Hepatocyte (in vitro differentiated cells): ENCODE data around the gene OSBPL3. TPM values are rescaled to one million over a fixed set of nuclear protein-coding genes. Genes with fewer than 3 reads are reported as not detected.

Experiments used
- DNase-seq: peaks from one replicate; pipeline ENCODE4 v3.0.0-alpha.2; 2016; ENCODE audit warnings: low spot score
- H2AFZ ChIP-seq: fragments of 200-600 bp; sonication (generic); 2 replicates; pipeline ENCODE4 v1.6.0; 2016; ENCODE audit warnings: antibody characterized with exemption, mild to moderate bottlenecking
- H3K27ac ChIP-seq: fragments of 200-600 bp; sonication (generic); 2 replicates; pipeline ENCODE4 v1.5.1; 2016; ENCODE audit warnings: mild to moderate bottlenecking
- H3K27me3 ChIP-seq: fragments of 200-600 bp; sonication (generic); 2 replicates; pipeline ENCODE4 v1.6.1; 2016
- H3K36me3 ChIP-seq: fragments of 200-600 bp; sonication (generic); replicated peaks from 2 replicates; pipeline ENCODE4 v1.5.1; 2016; ENCODE audit warnings: low read depth; ENCODE audit not compliant: insufficient read depth
- H3K4me1 ChIP-seq: fragments of 200-600 bp; sonication (generic); 2 replicates; pipeline ENCODE4 v1.5.1; 2016; ENCODE audit warnings: mild to moderate bottlenecking, moderate library complexity; ENCODE audit not compliant: insufficient read depth
- H3K4me2 ChIP-seq: fragments of 200-600 bp; sonication (generic); 2 replicates; pipeline ENCODE4 v1.6.0; 2016
- H3K4me3 ChIP-seq: fragments of 200-600 bp; sonication (generic); 2 replicates; pipeline ENCODE4 v1.5.1; 2016; ENCODE audit warnings: mild to moderate bottlenecking
- H3K79me2 ChIP-seq: fragments of 200-600 bp; sonication (generic); 2 replicates; pipeline ENCODE4 v1.6.0; 2017; ENCODE audit warnings: mild to moderate bottlenecking
- H3K9me2 ChIP-seq: fragments of 200-600 bp; sonication (generic); replicated peaks from 2 replicates; pipeline ENCODE4 v1.6.0; 2017; ENCODE audit warnings: mild to moderate bottlenecking; ENCODE audit not compliant: insufficient read depth
- H3K9me3 ChIP-seq: fragments of 200-600 bp; sonication (generic); 2 replicates; pipeline ENCODE4 v1.5.1; 2016; ENCODE audit warnings: low read depth, mild to moderate bottlenecking
- H4K20me1 ChIP-seq: fragments of 200-600 bp; sonication (generic); 2 replicates; pipeline ENCODE4 v1.6.0; 2016; ENCODE audit warnings: mild to moderate bottlenecking; ENCODE audit not compliant: insufficient read depth, poor library complexity, severe bottlenecking
- CTCF ChIP-seq: fragments of 200-600 bp; sonication (generic); IDR thresholded peaks from 2 replicates; pipeline ENCODE4 v1.5.1; 2016; ENCODE audit warnings: antibody characterized with exemption, mild to moderate bottlenecking; ENCODE audit not compliant: poor library complexity
- EZH2 ChIP-seq: fragments of 200-600 bp; sonication (generic); IDR thresholded peaks from 2 replicates; pipeline ENCODE4 v1.6.1; 2016; ENCODE audit warnings: antibody characterized with exemption, mild to moderate bottlenecking, borderline replicate concordance
- EZH2phosphoT487 ChIP-seq: fragments of 200-600 bp; sonication (generic); IDR thresholded peaks from one replicate; pipeline ENCODE4 v1.6.1; 2018; ENCODE audit warnings: antibody characterized with exemption, mild to moderate bottlenecking, low read depth, moderate library complexity; ENCODE audit not compliant: unreplicated experiment, severe bottlenecking
- WGBS: methylation state at CpG from one replicate; pipeline ENCODE4 v1.1.6; 2016; ENCODE audit warnings: low lambda C conversion rate; ENCODE audit errors: missing lambda C conversion rate; 5-methylcytosine and 5-hydroxymethylcytosine counted together
- polyA plus RNA-seq: library from polyadenylated mRNA; unstranded; fragments of >200 nt; fragmentation: Nextera tagmentation; extraction: Ambion mirVana; gene quantifications from 2 replicates; pipeline ENCODE4 v1.2.1, GENCODE V29; 2016
- total RNA-seq: library from RNA; depleted of rRNA; stranded (reverse); fragments of >200 nt; gene quantifications from 2 replicates; pipeline ENCODE4 v1.2.3, GENCODE V29; 2014

Gene OSBPL3
- total and polyA plus RNA-seq, 2 experiments from 2014 or later: 11.4 to 18.0 TPM

- TF ChIP-seq EZH2phosphoT487: no peak
- no peak for TF ChIP-seq CTCF
- TF ChIP-seq EZH2: no peak
- no peaks in the 10 kb centered on the region for H3K9me3 ChIP-seq
Observed at GRCh38 chr7:24863626-24864025, 116.4 kb downstream of the OSBPL3 start.

GRCh38 chr7:24862461-24862860 is 117.5 kb downstream of the OSBPL3 start:
- TF ChIP-seq EZH2phosphoT487: no peak
- TF ChIP-seq CTCF: no peak
- TF ChIP-seq EZH2: no peak
- Histone ChIP-seq H3K9me3 (no peaks in the 10 kb centered on the region), H3K79me2 (no peaks in the 10 kb centered on the region), H2AFZ (no peak overlapping the region), H3K9me2 (no peaks in the 10 kb centered on the region), H4K20me1 (no peaks in the 10 kb centered on the region), H3K4me2 (no peak overlapping the region), H3K36me3 (no peaks in the 10 kb centered on the region), H3K4me1 (no peaks in the 10 kb centered on the region), H3K27ac (no peak overlapping the region), H3K27me3 (no peaks in the 10 kb centered on the region), H3K4me3 (no peak overlapping the region)
- WGBS: 89% methylated on average over 1 of the region's 1 CpG
- peak; percentile 42 for DNase-seq

More at GRCh38 chr7:24863626-24864025, 116.4 kb downstream of the OSBPL3 start:
- Histone ChIP-seq H3K79me2 (no peaks in the 10 kb centered on the region), H3K36me3 (no peaks in the 10 kb centered on the region), H3K4me1 (no peaks in the 10 kb centered on the region), H3K27ac (no peak overlapping the region), H3K4me2 (no peak overlapping the region), H3K4me3 (no peak overlapping the region), H2AFZ (no peak overlapping the region), H3K9me2 (no peaks in the 10 kb centered on the region), H4K20me1 (no peaks in the 10 kb centered on the region), H3K27me3 (no peaks in the 10 kb centered on the region)
- DNase-seq: no peak

- no peaks in the 10 kb centered on the region for H3K9me2 ChIP-seq
- no peak overlapping the region for H3K27ac ChIP-seq
- no peaks in the 10 kb centered on the region for H3K36me3 ChIP-seq
- no peaks in the 10 kb centered on the region for H3K27me3 ChIP-seq
- no peaks in the 10 kb centered on the region for H4K20me1 ChIP-seq
- H3K9me3 ChIP-seq: no peaks in the 10 kb centered on the region
- TF ChIP-seq EZH2phosphoT487: no peak
- no peak for TF ChIP-seq EZH2
- TF ChIP-seq CTCF: no peak
- H2AFZ ChIP-seq: no peak overlapping the region
- no peaks in the 10 kb centered on the region for H3K79me2 ChIP-seq
- no peak overlapping the region for H3K4me3 ChIP-seq
- DNase-seq: no peak
- H3K4me2 ChIP-seq: no peak overlapping the region
- H3K4me1 ChIP-seq: no peaks in the 10 kb centered on the region
Observed at GRCh38 chr7:24861336-24861735, 118.6 kb downstream of the OSBPL3 start.

GRCh38 chr7:24860611-24861010 is 119.4 kb downstream of the OSBPL3 start:
- 91% methylated on average over 2 of the region's 2 CpGs for WGBS

More at GRCh38 chr7:24860611-24861010, 119.4 kb downstream of the OSBPL3 start:
- no peaks in the 10 kb centered on the region for H3K9me3 ChIP-seq
- no peaks in the 10 kb centered on the region for H3K79me2 ChIP-seq
- TF ChIP-seq CTCF: no peak
- no peak for TF ChIP-seq EZH2phosphoT487
- no peaks in the 10 kb centered on the region for H3K4me1 ChIP-seq
- no peak overlapping the region for H3K4me2 ChIP-seq
- DNase-seq: no peak
- H3K27me3 ChIP-seq: no peaks in the 10 kb centered on the region
- no peaks in the 10 kb centered on the region for H4K20me1 ChIP-seq
- H3K9me2 ChIP-seq: no peaks in the 10 kb centered on the region
- H2AFZ ChIP-seq: no peak overlapping the region
- no peaks in the 10 kb centered on the region for H3K36me3 ChIP-seq
- no peak overlapping the region for H3K4me3 ChIP-seq
- no peak overlapping the region for H3K27ac ChIP-seq
